Measurements from ENCODE around the gene PANX1.

The PANX1 gene, protein sequence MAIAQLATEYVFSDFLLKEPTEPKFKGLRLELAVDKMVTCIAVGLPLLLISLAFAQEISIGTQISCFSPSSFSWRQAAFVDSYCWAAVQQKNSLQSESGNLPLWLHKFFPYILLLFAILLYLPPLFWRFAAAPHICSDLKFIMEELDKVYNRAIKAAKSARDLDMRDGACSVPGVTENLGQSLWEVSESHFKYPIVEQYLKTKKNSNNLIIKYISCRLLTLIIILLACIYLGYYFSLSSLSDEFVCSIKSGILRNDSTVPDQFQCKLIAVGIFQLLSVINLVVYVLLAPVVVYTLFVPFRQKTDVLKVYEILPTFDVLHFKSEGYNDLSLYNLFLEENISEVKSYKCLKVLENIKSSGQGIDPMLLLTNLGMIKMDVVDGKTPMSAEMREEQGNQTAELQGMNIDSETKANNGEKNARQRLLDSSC

DNA sequence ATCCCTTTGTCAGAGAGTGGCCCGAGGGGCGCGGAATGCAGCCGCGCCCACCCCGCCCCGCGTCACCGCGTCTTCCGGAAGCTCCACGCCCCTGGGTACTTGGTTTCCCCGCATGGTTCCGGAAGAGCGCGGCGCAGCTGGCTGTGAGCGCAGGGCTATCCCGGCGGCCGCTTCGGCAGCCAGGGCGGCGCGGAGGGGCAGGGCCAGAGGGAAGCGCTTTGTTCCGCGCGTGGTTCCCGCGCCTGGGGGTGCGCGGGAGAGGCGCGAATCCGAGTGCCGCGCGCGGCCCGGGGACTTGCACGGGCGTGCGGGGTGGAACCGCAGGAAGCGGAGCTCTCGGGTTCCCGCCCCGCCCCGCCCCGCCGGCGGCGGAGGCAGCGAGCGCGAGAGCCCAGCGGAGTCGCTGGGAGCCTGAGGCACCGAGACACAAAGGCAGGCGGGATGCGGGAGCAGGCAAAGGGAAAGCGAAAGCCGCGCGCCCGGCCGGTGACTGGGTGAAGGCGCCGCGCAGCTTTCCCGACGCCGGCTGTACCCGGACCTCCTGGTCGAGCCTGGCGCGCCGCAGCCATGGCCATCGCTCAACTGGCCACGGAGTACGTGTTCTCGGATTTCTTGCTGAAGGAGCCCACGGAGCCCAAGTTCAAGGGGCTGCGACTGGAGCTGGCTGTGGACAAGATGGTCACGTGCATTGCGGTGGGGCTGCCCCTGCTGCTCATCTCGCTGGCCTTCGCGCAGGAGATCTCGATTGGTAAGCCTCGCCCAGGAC is at the start of gene PANX1:
TSS of gene PANX1 (plus strand) at position 96 of the 766 bp plus-strand sequence. CDS start at position 568, 472 bp downstream.
- Histone ChIP-seq H3K27ac (no peak within 1 kb of the TSS), H3K9ac (ENCODE audit: insufficient read length) (peak within 1 kb of the TSS; percentile 87), H3K9me3 (ENCODE audit: low read depth, low read length) (no peaks in the 10 kb centered on the region), H3K4me3 (peak within 1 kb of the TSS; percentile 90), H3K36me3 (ENCODE audit: insufficient read depth, low read length) (no peaks in the 10 kb centered on the region)
- TF ChIP-seq FOXP2 (optimal IDR thresholded peaks at IDR 0.05; ENCODE audit: control extremely low read depth, extremely low read length, insufficient read depth) (no peak), POLR2AphosphoS5 (IDR thresholded peaks at IDR 0.05; ENCODE audit: borderline replicate concordance, low read depth, low read length) (peak; percentile 88)
- DNase-seq (ENCODE audit: low read depth, low spot score): peak; percentile 40

DNA sequence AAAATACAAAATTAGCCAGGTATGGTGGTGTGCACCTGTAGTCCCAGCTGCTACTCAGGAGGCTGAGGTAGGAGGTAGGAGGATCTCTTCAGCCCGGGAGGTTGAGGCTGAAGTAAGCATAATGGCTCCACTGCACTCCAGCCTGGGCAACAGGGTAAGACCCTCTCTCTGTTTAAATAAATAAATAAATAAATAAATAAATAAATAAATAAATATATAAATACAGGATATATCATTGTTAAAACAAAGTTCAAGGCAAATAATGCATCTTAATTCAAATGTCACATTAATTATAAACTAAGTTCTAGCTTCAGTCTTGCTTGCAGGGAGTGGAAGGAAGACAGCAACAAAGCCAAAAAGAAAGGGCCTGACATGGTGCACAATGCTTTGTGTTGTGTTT is 44.5 kb upstream of the PANX1 start:
- H3K9me3 ChIP-seq (ENCODE audit: low read depth, low read length): no peaks in the 10 kb centered on the region
- TF ChIP-seq FOXP2 (optimal IDR thresholded peaks at IDR 0.05; ENCODE audit: control extremely low read depth, extremely low read length, insufficient read depth) (no peak), EZH2 (IDR thresholded peaks at IDR 0.05) (no peak), POLR2AphosphoS5 (IDR thresholded peaks at IDR 0.05; ENCODE audit: borderline replicate concordance, low read depth, low read length) (no peak)
- no peak for DNase-seq (ENCODE audit: low read depth, low spot score)

DNA sequence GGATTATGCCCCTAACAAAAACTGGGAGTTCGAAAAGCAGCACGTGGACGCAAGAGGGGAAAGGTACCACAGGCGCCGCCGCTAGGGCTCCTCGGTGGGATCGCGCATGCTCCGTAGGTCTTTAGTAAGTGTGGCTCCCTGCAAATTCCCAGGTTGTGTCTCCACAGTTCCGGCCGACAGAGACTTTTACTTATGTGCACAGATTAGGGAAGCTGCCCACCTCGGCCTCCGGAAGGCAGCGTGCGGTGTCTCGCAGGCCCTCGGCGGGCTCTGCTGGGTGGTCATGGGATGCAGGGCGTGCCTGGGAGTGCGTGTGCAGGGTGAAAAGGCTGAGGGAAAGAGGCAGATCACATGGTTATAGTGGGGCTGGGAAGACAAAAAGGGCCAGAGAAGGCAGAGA is 39.7 kb upstream of the PANX1 start:
- Histone ChIP-seq H3K36me3 (ENCODE audit: insufficient read depth, low read length) (no peaks in the 10 kb centered on the region), H3K9me3 (ENCODE audit: low read depth, low read length) (no peaks in the 10 kb centered on the region), H3K27ac (no peak overlapping the region), H3K4me3 (no peak overlapping the region), H3K9ac (ENCODE audit: insufficient read length) (no peak overlapping the region)
- no peak for DNase-seq (ENCODE audit: low read depth, low spot score)
- no peak for TF ChIP-seq FOXP2 (optimal IDR thresholded peaks at IDR 0.05; ENCODE audit: control extremely low read depth, extremely low read length, insufficient read depth)

More for the DNA sequence above, 44.5 kb upstream of the PANX1 start:
- H3K9ac ChIP-seq (ENCODE audit: insufficient read length): no peak overlapping the region
- no peak overlapping the region for H3K4me3 ChIP-seq
- H3K36me3 ChIP-seq (ENCODE audit: insufficient read depth, low read length): no peaks in the 10 kb centered on the region
- H3K27ac ChIP-seq: no peak overlapping the region

DNA sequence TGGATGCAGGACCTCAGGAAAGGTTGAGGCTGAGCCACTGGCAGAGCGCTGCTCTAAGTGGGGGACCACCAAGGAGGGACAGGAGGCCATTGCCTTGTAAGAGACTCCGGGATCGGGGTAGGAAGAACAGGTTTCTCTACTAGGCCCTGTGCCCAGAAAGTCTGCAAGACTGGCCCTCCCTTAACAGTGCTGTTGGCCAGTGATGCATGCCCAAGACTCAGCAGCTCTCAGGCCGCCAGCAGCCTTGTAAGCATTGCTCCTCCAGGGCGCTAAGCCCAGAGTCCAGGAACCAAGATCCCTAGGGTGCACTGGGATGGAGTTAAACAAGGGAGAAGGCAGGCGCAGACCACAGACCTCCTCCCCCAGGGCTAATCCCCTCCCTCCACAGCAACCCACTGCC is 39.3 kb upstream of the PANX1 start:
- H3K4me3 ChIP-seq: no peak overlapping the region
- no peak for DNase-seq (ENCODE audit: low read depth, low spot score)
- TF ChIP-seq FOXP2 (optimal IDR thresholded peaks at IDR 0.05; ENCODE audit: control extremely low read depth, extremely low read length, insufficient read depth): no peak
- no peak for TF ChIP-seq POLR2AphosphoS5 (IDR thresholded peaks at IDR 0.05; ENCODE audit: borderline replicate concordance, low read depth, low read length)
- no peak for TF ChIP-seq EZH2 (IDR thresholded peaks at IDR 0.05)
- no peaks in the 10 kb centered on the region for H3K9me3 ChIP-seq (ENCODE audit: low read depth, low read length)
- no peak overlapping the region for H3K9ac ChIP-seq (ENCODE audit: insufficient read length)
- H3K27ac ChIP-seq: no peak overlapping the region
- no peaks in the 10 kb centered on the region for H3K36me3 ChIP-seq (ENCODE audit: insufficient read depth, low read length)

DNA sequence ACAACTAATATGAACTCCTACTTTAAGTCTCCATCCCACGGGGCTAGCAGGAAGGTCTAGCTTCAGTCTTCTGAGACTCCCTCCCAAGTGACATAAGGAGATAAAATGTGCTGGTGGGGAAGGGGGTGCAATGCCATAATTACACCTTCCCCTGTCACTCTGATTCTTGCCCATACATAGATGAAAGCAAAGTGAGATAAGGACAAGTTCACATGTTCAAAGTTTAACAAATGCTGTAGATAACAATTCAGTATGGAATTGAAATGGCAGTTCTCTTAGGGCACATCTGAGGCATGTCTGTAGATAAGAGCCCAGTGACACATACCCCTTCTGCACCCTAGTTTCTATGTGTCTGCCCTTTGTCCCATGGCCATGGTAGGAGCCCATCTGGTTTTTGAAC is 38.2 kb upstream of the PANX1 start:
- TF ChIP-seq FOXP2 (optimal IDR thresholded peaks at IDR 0.05; ENCODE audit: control extremely low read depth, extremely low read length, insufficient read depth): no peak

DNA sequence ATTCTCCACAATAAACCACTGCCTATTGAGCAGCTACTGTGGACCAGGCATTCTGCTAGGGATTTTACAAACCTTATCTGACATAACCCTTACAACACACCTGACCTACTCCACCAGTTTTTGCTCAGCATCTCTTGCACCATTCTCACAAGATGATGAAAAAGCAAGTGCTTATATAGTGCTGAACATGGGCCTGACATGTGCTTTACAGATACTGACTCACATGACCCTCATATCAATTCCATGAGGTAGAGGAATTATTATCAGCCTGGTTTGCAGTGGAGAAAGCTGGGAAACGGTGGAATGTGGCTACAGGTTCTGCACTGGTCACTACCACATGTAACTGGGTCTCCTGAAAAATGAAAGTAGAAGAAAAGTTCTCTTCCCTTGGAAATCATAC is 37.5 kb upstream of the PANX1 start:
- H3K9me3 ChIP-seq (ENCODE audit: low read depth, low read length): no peaks in the 10 kb centered on the region
- H3K36me3 ChIP-seq (ENCODE audit: insufficient read depth, low read length): no peaks in the 10 kb centered on the region
- H3K9ac ChIP-seq (ENCODE audit: insufficient read length): no peak overlapping the region
- TF ChIP-seq FOXP2 (optimal IDR thresholded peaks at IDR 0.05; ENCODE audit: control extremely low read depth, extremely low read length, insufficient read depth) (no peak), POLR2AphosphoS5 (IDR thresholded peaks at IDR 0.05; ENCODE audit: borderline replicate concordance, low read depth, low read length) (no peak), EZH2 (IDR thresholded peaks at IDR 0.05) (no peak)
- H3K4me3 ChIP-seq: no peak overlapping the region
- DNase-seq (ENCODE audit: low read depth, low spot score): no peak
- H3K27ac ChIP-seq: no peak overlapping the region

More for the DNA sequence above, 38.2 kb upstream of the PANX1 start:
- Histone ChIP-seq H3K9me3 (ENCODE audit: low read depth, low read length) (no peaks in the 10 kb centered on the region), H3K4me3 (no peak overlapping the region), H3K9ac (ENCODE audit: insufficient read length) (no peak overlapping the region), H3K36me3 (ENCODE audit: insufficient read depth, low read length) (no peaks in the 10 kb centered on the region), H3K27ac (no peak overlapping the region)
- DNase-seq (ENCODE audit: low read depth, low spot score): no peak

DNA sequence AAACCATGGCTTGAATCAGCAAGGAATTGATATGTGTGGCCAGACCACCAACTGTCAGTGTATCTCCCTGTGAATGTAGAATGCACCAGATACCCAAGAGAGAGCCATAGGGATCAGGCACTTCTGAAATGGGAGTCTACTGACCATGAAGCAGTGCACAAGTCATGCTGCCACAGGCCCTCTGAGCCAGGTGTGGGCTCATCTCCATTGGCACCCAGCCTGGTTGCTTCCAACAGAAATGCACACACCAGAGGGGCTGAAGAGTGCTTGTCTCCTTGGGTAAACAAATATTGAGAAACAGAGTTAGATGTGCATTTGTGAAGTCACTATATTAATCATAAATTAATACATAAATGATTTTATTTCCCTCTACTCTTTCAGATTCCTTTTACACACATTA is 28.4 kb upstream of the PANX1 start:
- H3K9ac ChIP-seq (ENCODE audit: insufficient read length): no peak overlapping the region
- TF ChIP-seq EZH2 (IDR thresholded peaks at IDR 0.05) (no peak), FOXP2 (optimal IDR thresholded peaks at IDR 0.05; ENCODE audit: control extremely low read depth, extremely low read length, insufficient read depth) (no peak), POLR2AphosphoS5 (IDR thresholded peaks at IDR 0.05; ENCODE audit: borderline replicate concordance, low read depth, low read length) (no peak)
- no peak overlapping the region for H3K4me3 ChIP-seq
- no peaks in the 10 kb centered on the region for H3K36me3 ChIP-seq (ENCODE audit: insufficient read depth, low read length)
- no peak overlapping the region for H3K27ac ChIP-seq
- no peaks in the 10 kb centered on the region for H3K9me3 ChIP-seq (ENCODE audit: low read depth, low read length)
- DNase-seq (ENCODE audit: low read depth, low spot score): no peak

DNA sequence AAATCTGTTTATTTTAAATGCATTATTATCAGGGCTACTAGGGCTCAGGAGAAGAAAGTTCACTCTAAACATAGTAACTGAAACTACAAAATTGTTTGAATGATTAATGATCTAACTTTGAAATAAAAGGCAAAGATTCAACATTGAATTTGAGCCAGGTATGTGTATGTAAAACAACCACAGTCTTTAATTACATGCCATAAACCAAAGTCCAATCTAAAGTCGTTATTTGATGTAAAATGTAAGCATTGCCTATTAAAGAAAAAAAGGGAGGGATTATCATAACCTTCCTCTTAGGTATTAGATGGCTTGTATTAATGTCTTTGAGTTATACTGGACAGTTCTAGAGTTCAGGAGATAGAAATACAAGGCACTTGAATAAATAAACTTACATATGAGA is 25.2 kb upstream of the PANX1 start:
- no peak for DNase-seq (ENCODE audit: low read depth, low spot score)
- Histone ChIP-seq H3K9ac (ENCODE audit: insufficient read length) (no peak overlapping the region), H3K27ac (no peak overlapping the region), H3K36me3 (ENCODE audit: insufficient read depth, low read length) (no peaks in the 10 kb centered on the region), H3K4me3 (no peak overlapping the region), H3K9me3 (ENCODE audit: low read depth, low read length) (no peaks in the 10 kb centered on the region)
- TF ChIP-seq POLR2AphosphoS5 (IDR thresholded peaks at IDR 0.05; ENCODE audit: borderline replicate concordance, low read depth, low read length): no peak
- no peak for TF ChIP-seq EZH2 (IDR thresholded peaks at IDR 0.05)
- TF ChIP-seq FOXP2 (optimal IDR thresholded peaks at IDR 0.05; ENCODE audit: control extremely low read depth, extremely low read length, insufficient read depth): no peak
